HL-60 (cell line): ENCODE results near the gene SMC4.

Experiments used
- CTCF ChIP-seq: IDR thresholded peaks from one replicate; pipeline ENCODE4 v1.5.1; 2011; ENCODE audit warnings: low read length, control low read depth, inconsistent platforms; ENCODE audit not compliant: insufficient read depth
- POLR2AphosphoS5 ChIP-seq: IDR thresholded peaks from 2 replicates; pipeline ENCODE4 v1.6.1; 2012; ENCODE audit warnings: low read depth
- REST ChIP-seq: IDR thresholded peaks from 2 replicates; pipeline ENCODE4 v1.6.1; 2012; ENCODE audit warnings: low read depth; ENCODE audit not compliant: insufficient replicate concordance

- TF ChIP-seq CTCF (no peak), REST (no peak), POLR2AphosphoS5 (no peak)
Observed at GRCh38 chr3:160365869-160366522, 33.5 kb upstream of the SMC4 start.
